Head of caudate nucleus (tissue), 42 donors: ENCODE measurements around the gene APLP2.
"Not testable (repeated sequence)": the region's sequence is repeated elsewhere in the genome, so short reads cannot be mapped to it uniquely, and the experiment has no call there.

Source experiments
- DNase-seq, 42 donors: peaks; one replicate each; pipeline versions ENCODE4 v3.0.0 to v3.0.0-alpha.2; 2020 to 2021; ENCODE audit warnings: mixed read lengths in 7 of 42
- intact Hi-C: fragments of 100-400 bp; cut with DNase I; formaldehyde crosslinking; loops from one replicate; pipeline ENCODE4 v1.15.0; 2022

The APLP2 gene

GRCh38 chr11:130178441-130179339 lies 109.0 kb downstream of the APLP2 start:
- no peak for DNase-seq

GRCh38 chr11:130179396-130180306 lies 110.0 kb downstream of the APLP2 start:
- DNase-seq = no peak
- intact Hi-C loops = no loop called here

More at GRCh38 chr11:130178441-130179339, 109.0 kb downstream of the APLP2 start:
- intact Hi-C loops = no loop called here

- intact Hi-C loops = no loop called here
- DNase-seq = peak in 22 of 42 donors; percentile 8 to 77 (median 38)
Measured at GRCh38 chr11:130180491-130180890, 110.8 kb downstream of the APLP2 start.

GRCh38 chr11:130180896-130181294 lies 111.2 kb downstream of the APLP2 start:
- no peak for DNase-seq
- intact Hi-C loops = no loop called here

- intact Hi-C loops = no loop called here
- peak in 13 of 42 donors; percentile 11 to 67 (median 26) for DNase-seq
Measured at GRCh38 chr11:130181295-130182272, 111.9 kb downstream of the APLP2 start.

GRCh38 chr11:130183878-130184610 lies 114.3 kb downstream of the APLP2 start:
- intact Hi-C loops = no loop called here
- DNase-seq = no peak

- intact Hi-C loops = no loop called here
- no peak for DNase-seq
Measured at GRCh38 chr11:130187096-130187495, 117.4 kb downstream of the APLP2 start.

- intact Hi-C loops = no loop called here
- DNase-seq = no peak
Measured at GRCh38 chr11:130188047-130188446, 118.4 kb downstream of the APLP2 start.

- DNase-seq = no peak
- intact Hi-C loops = no loop called here
Measured at GRCh38 chr11:130188585-130189347, 119.1 kb downstream of the APLP2 start.

- DNase-seq = no peak
- intact Hi-C loops = no loop called here
Measured at GRCh38 chr11:130189492-130190210, 120.0 kb downstream of the APLP2 start.

- no peak for DNase-seq
- intact Hi-C loops = no loop called here
Measured at GRCh38 chr11:130190371-130190881, 120.7 kb downstream of the APLP2 start.

GRCh38 chr11:130191896-130192295 lies 122.2 kb downstream of the APLP2 start:
- DNase-seq = no peak
- intact Hi-C loops = no loop called here

- no peak for DNase-seq
- intact Hi-C loops = no loop called here
Measured at GRCh38 chr11:130192845-130193267, 123.2 kb downstream of the APLP2 start.

GRCh38 chr11:130193551-130193950 lies 123.9 kb downstream of the APLP2 start:
- intact Hi-C loops, DNase-seq: not testable (repeated sequence)
